Loucy (cell line): Measurements from ENCODE around the gene CDHR1.

ENCODE experiments used
- H2AFZ ChIP-seq: fragments of 200-600 bp; sonication (generic); 2 replicates; pipeline ENCODE4 v1.6.0; 2016; ENCODE audit warnings: antibody characterized with exemption, mild to moderate bottlenecking, low read length, moderate library complexity
- H3F3A ChIP-seq: fragments of 200-600 bp; 2 replicates; pipeline ENCODE4 v1.6.0; 2016; ENCODE audit warnings: antibody characterized with exemption, low read depth, mild to moderate bottlenecking
- H3K27me3 ChIP-seq: fragments of 200-600 bp; sonication (generic); 2 replicates; pipeline ENCODE4 v1.6.1; 2014; ENCODE audit warnings: low read length, mild to moderate bottlenecking; ENCODE audit not compliant: insufficient read depth, poor library complexity, severe bottlenecking
- H3K36me3 ChIP-seq: fragments of 200-600 bp; sonication (generic); 2 replicates; pipeline ENCODE4 v1.6.1; 2016; ENCODE audit warnings: low read length; ENCODE audit not compliant: insufficient read depth
- H3K4me1 ChIP-seq: fragments of 200-600 bp; sonication (generic); 2 replicates; pipeline ENCODE4 v1.5.1; 2014; ENCODE audit warnings: low read length, mild to moderate bottlenecking; ENCODE audit not compliant: insufficient read depth, poor library complexity, severe bottlenecking
- H3K4me2 ChIP-seq: fragments of 200-600 bp; sonication (generic); 2 replicates; pipeline ENCODE4 v1.6.0; 2014; ENCODE audit warnings: antibody characterized with exemption, low read length, low read depth, mild to moderate bottlenecking; ENCODE audit not compliant: poor library complexity, severe bottlenecking
- H3K4me3 ChIP-seq: fragments of 200-600 bp; sonication (generic); 2 replicates; pipeline ENCODE4 v1.5.1; 2014; ENCODE audit warnings: low read length, mild to moderate bottlenecking, mixed read lengths; ENCODE audit not compliant: poor library complexity, severe bottlenecking
- H3K79me2 ChIP-seq: fragments of 200-600 bp; sonication (generic); 2 replicates; pipeline ENCODE4 v1.6.1; 2014; ENCODE audit warnings: low read length; ENCODE audit not compliant: insufficient read depth
- H3K9ac ChIP-seq: fragments of 200-600 bp; sonication (generic); 2 replicates; pipeline ENCODE4 v1.6.0; 2014; ENCODE audit warnings: mild to moderate bottlenecking, low read depth, low read length, moderate library complexity; ENCODE audit not compliant: poor library complexity, severe bottlenecking
- H3K9me2 ChIP-seq: fragments of 200-600 bp; sonication (generic); replicated peaks from 2 replicates; pipeline ENCODE4 v1.6.1; 2016; ENCODE audit warnings: low read depth, low read length, mixed read lengths
- H3K9me3 ChIP-seq: fragments of 200-600 bp; sonication (generic); 2 replicates; pipeline ENCODE4 v1.6.1; 2014; ENCODE audit warnings: mild to moderate bottlenecking, antibody characterized with exemption, low read length, low read depth; ENCODE audit not compliant: insufficient read depth
- H4K20me1 ChIP-seq: fragments of 200-600 bp; sonication (generic); 2 replicates; pipeline ENCODE4 v1.6.0; 2014; ENCODE audit warnings: antibody characterized with exemption, low read length, mild to moderate bottlenecking; ENCODE audit not compliant: insufficient read depth, poor library complexity, severe bottlenecking
- EZH2phosphoT487 ChIP-seq: fragments of 200-600 bp; IDR thresholded peaks from 2 replicates; pipeline ENCODE4 v1.6.1; 2018; ENCODE audit warnings: antibody characterized with exemption, mild to moderate bottlenecking, moderate library complexity, borderline replicate concordance
- TF ChIP-seq, protein P1 (sequence below): fragments of 200-600 bp; sonication (generic); conservative IDR thresholded peaks from 2 replicates; pipeline ENCODE4 v1.5.1; 2014; ENCODE audit warnings: mild to moderate bottlenecking, antibody characterized with exemption, low read length

The CDHR1 gene

DNA sequence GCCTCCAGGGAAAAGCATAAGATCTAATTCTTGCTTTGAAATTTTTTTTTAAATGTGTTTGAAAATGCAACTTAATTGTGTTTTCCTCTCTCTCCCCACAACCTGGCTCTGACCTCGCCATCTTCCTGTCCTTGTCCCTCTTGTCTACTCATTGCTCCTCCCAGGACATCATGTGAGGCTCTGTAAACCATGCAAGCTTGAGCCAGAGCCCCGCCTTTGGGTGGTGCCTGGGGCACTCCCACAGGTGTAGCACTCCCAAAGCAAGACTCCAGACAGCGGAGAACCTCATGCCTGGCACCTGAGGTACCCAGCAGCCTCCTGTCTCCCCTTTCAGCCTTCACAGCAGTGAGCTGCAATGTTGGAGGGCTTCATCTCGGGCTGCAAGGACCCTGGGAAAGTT is 9.8 kb upstream of the CDHR1 start:
- no peak overlapping the region for H3K4me3 ChIP-seq
- no peaks in the 10 kb centered on the region for H3K9me3 ChIP-seq
- no peaks in the 10 kb centered on the region for H3K36me3 ChIP-seq
- no peaks in the 10 kb centered on the region for H3K9me2 ChIP-seq
- no peak overlapping the region for H3K9ac ChIP-seq
- no peaks in the 10 kb centered on the region for H3K27me3 ChIP-seq
- no peaks in the 10 kb centered on the region for H3K4me1 ChIP-seq
- no peaks in the 10 kb centered on the region for H3K79me2 ChIP-seq
- no peak overlapping the region; the same call in 1 of the 2 replicates for H2AFZ ChIP-seq
- no peaks in the 10 kb centered on the region for H3F3A ChIP-seq
- no peak overlapping the region for H3K4me2 ChIP-seq
- TF ChIP-seq, protein P1, sequence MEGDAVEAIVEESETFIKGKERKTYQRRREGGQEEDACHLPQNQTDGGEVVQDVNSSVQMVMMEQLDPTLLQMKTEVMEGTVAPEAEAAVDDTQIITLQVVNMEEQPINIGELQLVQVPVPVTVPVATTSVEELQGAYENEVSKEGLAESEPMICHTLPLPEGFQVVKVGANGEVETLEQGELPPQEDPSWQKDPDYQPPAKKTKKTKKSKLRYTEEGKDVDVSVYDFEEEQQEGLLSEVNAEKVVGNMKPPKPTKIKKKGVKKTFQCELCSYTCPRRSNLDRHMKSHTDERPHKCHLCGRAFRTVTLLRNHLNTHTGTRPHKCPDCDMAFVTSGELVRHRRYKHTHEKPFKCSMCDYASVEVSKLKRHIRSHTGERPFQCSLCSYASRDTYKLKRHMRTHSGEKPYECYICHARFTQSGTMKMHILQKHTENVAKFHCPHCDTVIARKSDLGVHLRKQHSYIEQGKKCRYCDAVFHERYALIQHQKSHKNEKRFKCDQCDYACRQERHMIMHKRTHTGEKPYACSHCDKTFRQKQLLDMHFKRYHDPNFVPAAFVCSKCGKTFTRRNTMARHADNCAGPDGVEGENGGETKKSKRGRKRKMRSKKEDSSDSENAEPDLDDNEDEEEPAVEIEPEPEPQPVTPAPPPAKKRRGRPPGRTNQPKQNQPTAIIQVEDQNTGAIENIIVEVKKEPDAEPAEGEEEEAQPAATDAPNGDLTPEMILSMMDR = no peak
- no peak for TF ChIP-seq EZH2phosphoT487
- no peaks in the 10 kb centered on the region for H4K20me1 ChIP-seq

DNA sequence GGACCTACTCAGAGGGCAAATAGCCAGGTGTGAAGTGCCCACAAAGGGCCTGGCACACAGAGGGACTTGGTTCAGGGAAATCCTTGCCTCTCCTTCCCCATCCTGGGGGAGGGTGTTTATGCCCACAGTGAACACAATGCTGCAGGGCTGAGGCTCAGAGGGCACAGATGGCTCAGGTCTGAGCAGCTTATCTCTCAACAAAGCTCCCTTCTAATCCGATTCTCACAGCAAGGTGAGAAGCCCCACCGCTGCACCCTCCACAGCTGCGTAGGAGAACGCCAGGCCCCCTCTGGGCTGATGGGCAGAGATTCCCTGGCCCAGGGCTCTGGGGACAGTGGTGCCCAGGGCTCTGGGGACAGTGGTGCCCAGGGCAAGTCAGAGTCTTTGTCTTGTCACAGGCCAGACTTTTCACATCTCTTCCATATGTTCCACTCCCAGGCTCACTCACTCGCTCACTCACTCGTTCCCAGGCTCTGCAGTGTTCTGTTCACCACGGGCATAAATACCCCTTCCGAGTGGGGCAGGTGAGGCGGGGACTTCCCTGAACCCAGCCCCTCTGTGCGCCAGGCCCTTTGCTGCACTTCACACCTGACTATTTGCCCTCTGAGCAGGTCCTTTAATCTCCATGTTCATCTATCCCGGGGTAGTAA is 8.7 kb upstream of the CDHR1 start:
- Histone ChIP-seq H2AFZ (no peak overlapping the region), H3K4me2 (no peak overlapping the region), H3K4me3 (no peak overlapping the region), H3K9me2 (no peaks in the 10 kb centered on the region), H3K27me3 (no peaks in the 10 kb centered on the region), H4K20me1 (no peaks in the 10 kb centered on the region), H3K9me3 (no peaks in the 10 kb centered on the region), H3K4me1 (no peaks in the 10 kb centered on the region), H3K9ac (no peak overlapping the region), H3K79me2 (no peaks in the 10 kb centered on the region), H3K36me3 (no peaks in the 10 kb centered on the region), H3F3A (no peaks in the 10 kb centered on the region)
- no peak for TF ChIP-seq EZH2phosphoT487
- TF ChIP-seq, protein P1 = no peak

DNA sequence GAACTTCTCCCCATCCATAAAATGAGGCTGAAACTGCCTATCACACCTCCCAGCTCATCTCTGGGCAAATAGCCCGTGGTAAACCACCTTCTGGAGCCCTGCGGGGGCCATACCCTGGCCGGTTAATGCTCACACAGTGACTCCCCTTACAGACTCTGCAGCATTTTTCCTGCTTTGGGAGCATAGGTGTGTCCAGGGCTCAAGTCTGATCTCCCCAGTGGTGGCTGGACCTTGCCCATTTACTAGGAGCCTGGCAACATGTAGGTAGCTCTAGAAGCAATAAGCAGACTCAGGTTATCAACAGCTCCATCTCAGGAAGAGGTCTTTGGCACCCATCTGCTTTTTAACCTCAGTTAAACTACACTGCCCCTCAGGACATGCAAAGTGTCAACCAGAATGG is 5.5 kb upstream of the CDHR1 start:
- H3K4me1 ChIP-seq = peaks cover 6% of the 10 kb centered on the region
- H3K27me3 ChIP-seq = no peaks in the 10 kb centered on the region
- no peak overlapping the region for H2AFZ ChIP-seq
- no peak overlapping the region for H3K4me2 ChIP-seq
- no peak overlapping the region for H3K4me3 ChIP-seq
- H4K20me1 ChIP-seq = no peaks in the 10 kb centered on the region
- H3K9me2 ChIP-seq = no peaks in the 10 kb centered on the region
- H3K9me3 ChIP-seq = no peaks in the 10 kb centered on the region
- no peaks in the 10 kb centered on the region for H3K79me2 ChIP-seq
- H3K36me3 ChIP-seq = no peaks in the 10 kb centered on the region
- H3F3A ChIP-seq = no peaks in the 10 kb centered on the region
- no peak for TF ChIP-seq EZH2phosphoT487
- TF ChIP-seq, protein P1 = no peak
- no peak overlapping the region for H3K9ac ChIP-seq
